OCI-M1 (cell line): ENCODE data around the gene SLC2A2.
A peak's percentile ranks its signal among the peaks of the same experiment; 100 is the strongest.

Experiments
- DNase-seq: peaks from one replicate; lab custom pipeline; 2025; lab: John Stamatoyannopoulos, UW

The SLC2A2 gene

DNA sequence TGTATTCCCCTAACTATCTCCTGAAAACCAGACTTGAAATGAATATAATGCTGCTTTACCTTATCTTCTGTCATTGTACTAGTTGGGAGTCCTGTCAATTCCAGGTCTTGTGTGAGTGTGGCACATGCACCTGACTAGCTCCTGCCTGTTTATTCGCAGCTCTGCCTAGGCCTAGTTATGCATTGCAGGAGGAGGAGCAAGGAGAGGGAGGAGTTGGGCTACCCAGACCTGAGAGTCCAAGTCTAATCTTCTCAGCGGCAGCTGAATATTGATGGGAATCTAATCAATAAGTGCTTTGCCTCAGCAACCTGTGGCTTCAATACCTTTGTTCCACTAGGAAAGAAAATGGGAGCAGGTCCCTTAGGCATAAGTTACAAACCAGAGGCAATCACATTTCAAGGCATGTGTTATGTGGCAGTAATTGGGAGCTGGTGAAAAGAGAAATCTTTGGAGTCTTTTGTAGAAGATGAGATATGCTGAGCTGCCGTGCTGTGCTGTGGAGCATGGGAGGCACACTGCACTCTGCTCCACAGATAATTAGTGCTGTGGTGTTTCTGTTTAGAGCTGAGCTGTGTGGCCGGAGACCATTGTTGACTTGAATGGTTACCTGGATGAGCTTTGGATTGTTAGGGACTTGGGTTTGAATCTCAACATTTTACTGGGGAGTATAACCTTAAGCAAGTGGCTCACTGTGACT lies at the start of gene SLC2A2:
Gene SLC2A2, minus strand, starts transcription at position 124 of the 697 bp plus-strand sequence. Its CDS starts 50 bp downstream, at position 74.
- no peak for DNase-seq

DNA sequence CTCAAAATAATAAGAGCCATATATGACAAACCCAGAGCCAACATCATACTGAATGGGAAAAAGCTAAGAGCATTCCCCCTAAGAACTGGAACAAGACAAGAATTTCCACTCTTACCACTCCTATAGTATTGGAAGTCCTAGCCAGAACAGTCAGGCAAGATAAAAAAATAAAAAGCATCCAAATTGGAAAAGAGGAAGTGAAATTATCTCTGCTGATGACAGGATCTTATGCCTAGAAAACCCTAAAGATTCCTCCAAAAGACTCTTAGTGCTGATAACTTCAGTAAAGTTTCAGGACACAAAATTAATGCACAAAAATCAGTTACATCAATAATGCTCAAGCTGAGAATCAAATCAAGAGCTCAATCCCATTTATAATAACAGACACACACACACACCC lies 45.9 kb upstream of the SLC2A2 start:
- peak; percentile 31 for DNase-seq

DNA sequence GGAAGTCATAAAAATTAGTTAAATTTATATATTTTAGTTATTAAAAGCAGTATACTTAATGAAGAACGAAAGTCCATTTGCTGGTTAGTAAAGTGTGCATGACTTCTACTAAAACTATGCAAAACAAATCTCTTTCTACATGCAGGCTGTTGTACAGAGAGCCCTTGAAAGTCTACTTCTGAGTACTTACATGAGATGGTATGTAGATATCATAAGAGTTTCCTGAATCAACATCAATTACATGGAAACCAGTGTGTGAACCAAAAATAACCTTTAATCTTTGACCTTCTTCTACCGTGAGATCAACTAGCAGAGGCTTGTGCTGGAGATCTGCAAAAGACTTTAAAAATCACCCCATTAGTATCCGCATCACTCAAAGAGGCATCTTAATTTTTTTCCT lies 42.1 kb upstream of the SLC2A2 start:
- no peak for DNase-seq

DNA sequence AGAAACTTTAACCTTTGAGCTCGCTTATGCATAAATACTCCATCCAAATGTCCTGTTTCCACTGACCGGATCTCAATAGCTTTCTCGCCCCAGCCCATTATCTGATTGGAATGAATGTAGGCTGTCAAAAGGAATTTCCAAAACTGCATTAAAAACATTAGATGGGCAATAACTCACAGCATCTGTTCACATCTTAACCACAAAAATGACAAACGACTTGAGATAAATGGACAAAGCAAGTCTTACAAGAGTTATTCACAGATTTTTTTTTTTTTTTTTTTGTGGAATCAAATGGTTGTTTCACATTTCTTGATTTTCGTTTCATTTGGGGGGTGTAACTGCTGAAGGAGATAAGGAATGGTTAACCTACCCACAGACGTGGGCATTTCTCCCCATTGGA lies 39.7 kb upstream of the SLC2A2 start:
- no peak for DNase-seq

DNA sequence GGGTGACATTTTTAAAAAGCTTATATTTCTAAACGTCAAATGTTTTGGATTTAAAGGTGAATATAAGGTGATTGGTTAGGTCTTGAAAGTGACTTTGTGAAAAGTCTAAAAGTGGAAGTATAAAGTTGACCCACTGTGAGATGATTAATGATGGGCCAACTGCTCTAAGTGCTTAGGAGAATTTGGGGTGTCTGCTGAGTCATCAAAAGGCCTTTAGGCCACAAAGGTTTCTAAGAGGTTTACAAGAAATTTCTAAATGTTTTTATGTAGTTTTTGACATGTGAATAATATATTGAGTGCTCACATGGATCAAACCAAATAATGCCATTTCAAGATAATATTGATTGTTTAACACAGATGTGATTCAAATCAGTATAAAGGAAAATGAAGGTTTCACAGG lies 39.2 kb upstream of the SLC2A2 start:
- no peak for DNase-seq

DNA sequence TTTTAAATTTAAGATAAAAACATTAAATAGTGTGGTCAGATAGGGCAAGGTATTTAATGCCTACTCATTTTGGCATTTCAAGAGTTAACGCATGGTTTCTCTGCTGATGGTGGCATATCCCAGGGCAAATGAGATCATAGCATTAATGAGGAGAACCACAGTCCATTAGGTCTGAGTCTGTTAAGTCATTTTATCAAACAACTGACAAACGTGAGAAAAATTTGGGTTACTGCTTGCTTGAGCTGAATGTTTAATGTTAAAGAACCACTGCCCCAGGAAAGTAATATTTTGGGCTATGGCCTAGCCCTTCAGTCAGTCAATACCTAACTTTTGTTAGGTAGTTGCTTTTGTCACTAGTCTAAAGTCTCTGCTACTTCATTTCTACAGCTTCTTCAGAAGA lies 37.9 kb upstream of the SLC2A2 start:
- DNase-seq: no peak

DNA sequence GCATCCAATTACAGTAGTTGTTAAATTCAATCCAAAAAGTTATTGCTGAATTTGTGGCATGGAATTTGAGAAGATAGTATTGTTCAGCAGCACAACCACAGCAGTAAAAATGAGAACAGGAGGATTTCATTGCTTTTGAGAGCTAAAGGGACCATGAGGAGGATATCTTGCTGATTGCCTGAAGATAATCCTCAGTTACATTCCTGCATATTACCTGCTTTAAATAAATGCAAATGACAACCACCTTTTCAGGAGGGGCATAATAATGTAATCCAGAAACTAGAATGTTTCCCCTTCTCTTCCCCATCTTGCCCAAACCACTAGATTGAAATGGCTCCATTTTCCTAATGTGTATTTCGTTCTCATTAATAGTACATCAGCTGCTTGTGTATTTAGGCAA lies 35.2 kb upstream of the SLC2A2 start:
- DNase-seq: no peak

DNA sequence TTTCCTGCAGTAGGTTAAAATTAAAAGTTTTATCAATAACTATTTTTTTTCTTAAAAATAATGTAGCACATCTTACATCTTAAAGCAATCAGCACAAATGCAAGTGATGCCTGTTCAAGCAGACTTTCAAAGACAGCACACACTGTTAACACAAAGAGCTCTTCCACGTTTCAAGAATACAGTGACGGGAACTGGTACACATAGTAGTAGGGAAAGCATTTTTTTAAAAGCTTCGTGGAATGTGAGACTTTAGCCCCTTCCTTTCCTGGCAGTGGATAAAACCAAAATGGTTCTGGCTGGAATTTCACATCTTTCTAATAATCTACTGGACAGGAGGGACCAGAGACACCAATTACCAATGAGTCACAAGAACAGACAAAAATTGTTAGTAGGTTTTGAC lies 33.5 kb upstream of the SLC2A2 start:
- DNase-seq: no peak

DNA sequence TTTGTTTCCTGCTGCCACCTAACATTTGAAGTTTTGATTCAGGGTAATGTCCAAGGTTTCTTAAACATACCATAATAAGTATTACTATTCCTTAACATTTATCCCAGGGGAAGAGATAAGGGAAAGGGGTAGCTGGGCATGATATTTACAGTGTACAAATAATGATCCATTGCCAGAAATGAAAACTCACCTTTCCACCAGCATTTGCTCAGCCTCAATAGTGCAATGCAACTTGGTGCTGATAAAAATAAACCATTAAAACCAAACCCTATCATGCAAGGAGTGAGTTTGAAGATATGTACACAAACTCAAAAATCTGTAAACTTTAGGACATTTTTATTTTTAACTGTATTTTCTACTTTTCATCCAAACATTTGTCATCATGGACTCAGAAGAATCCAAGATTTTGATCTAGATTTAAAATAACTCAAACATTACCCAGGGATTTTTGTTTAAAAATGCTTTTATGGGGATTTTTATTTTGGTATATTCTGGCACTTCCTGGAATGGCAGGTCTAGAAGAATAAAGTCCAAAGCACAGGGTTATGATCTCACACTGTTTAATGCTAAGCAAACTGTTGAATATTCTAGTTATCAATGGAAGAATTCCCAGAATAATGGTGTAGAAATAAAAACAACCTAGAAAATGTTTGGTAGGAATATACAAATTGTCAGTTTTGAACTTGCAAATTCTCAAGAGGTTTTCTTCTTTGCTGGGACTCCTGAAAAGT lies 32.5 kb upstream of the SLC2A2 start:
- no peak for DNase-seq

DNA sequence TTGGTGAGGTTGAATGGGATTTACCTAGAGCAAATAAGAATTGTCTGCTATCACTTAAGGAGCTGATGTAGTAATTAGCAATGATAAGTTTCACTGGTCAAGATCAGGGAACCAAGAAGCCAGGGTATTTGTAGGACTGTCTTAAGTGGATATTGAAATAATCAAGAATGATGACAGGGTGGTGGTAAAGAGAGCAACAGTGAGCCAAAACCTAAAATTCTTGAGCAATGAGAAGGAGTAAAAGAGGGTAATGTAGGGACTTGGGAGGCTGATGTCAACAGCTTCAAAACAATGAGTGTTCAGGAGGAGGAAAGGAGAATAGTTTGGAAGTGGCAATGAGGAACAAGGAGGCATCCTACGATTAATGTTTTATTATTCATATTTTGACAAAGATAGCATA lies 31.5 kb upstream of the SLC2A2 start:
- DNase-seq: no peak

DNA sequence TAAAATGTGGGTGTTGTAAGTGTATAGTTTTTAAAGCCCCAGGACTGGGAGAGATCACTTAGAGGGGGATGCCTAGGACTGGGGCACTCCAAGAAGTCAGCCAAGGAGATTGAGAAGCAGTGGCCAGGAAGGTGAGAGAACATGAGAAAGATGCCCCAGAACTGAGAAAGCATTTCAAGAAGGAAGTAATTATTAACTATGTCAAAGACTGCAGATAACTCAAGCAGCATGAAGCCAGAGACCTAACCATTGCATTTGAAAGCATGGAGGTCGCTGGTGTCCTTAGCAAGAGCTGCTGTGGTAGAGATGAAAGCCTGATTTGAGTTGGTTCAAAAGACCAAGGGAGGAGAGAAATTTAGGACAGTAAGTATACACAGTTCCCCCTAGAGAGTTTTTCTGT lies 30.6 kb upstream of the SLC2A2 start:
- DNase-seq: no peak

DNA sequence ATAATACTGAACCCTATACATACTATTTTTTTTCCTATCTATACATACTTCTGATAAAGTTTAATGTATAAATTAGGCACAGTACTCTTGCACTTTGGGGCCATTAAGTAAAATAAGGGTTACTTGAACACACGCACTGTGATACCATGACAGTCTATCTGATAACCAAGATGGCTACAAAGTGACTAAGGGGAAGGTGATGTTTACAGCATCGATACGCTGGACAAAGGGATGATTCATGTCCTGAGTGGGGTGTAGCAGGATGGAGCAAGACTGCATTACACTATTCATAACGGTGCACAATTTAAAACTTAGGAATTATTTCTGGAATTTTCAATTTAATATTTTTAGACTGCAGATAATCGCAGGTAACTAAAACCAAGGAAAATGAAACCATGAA lies 30.0 kb upstream of the SLC2A2 start:
- no peak for DNase-seq

DNA sequence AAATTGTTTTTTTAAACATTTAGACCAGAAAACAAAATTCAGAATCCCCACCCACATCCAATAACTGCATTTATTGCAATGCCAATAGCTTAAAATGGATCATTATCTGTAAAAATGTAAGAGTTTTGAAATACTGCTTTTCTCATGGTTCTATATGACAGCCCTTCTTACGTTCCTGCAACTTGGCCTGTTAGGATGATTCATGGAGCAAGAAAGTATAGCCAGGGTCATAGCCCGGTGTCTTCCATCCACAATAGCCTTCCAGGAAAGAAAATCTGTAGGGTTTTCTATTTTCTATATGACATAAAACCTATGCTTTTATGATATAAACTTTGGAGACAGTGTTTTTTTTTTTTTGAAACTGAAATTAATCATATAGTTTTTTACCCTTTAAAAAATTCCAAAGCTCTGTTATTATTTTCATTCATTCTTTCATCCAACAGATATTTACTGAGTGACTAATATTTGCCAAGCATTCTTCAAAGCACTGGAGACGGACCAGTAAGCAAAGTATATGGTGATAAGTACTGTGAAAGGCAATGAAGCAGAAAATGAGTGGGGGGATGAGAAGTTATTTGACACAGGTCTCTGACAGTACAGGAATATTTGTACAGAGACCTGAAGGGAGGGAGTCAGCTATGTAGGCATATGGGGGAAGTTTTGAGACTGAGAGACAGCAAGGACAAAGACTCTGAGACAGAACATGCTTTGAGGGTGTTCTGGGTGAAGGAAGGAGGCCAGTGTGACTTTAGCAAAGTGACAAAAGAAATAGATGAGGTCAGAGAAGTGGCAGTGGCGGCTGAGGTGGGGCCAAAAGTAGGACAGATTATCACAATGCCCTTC lies 29.0 kb upstream of the SLC2A2 start:
- DNase-seq: no peak

DNA sequence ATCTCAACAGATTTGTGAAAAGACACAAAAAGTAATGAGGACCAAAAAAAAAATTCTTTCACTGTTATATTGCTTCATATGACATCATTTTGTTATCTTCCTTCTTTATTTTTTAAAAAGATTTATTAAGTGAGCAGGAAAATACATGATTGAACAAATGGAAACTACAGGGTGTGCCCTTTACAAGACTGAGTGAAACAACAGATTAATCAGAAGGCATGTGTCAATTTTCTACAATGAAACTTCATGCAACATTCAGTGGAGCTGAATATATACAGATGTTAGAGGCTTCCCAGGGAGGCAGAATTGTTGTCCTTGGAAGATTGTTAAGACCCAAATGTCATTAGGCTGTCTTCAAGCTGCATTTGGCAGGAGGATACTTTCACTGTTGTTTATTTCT lies 28.4 kb upstream of the SLC2A2 start:
- no peak for DNase-seq

DNA sequence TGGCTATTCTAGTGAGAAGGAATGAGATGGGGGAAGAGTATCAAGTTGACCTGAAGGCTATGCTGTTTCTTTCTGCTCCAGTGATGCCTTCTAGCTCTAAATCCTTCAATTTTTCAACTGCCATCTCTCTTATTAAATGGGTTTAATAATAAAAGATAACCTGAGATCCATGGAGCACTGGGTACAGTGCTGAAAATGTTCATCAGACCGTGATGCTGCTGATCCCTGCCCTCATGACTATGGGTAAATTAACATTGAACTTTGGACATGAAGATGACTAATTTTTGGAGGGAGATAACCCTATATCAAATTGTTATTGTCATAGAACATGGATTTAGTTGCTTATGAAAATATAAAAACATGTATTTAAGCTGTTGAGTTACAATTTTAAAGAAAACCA lies 27.7 kb upstream of the SLC2A2 start:
- no peak for DNase-seq

DNA sequence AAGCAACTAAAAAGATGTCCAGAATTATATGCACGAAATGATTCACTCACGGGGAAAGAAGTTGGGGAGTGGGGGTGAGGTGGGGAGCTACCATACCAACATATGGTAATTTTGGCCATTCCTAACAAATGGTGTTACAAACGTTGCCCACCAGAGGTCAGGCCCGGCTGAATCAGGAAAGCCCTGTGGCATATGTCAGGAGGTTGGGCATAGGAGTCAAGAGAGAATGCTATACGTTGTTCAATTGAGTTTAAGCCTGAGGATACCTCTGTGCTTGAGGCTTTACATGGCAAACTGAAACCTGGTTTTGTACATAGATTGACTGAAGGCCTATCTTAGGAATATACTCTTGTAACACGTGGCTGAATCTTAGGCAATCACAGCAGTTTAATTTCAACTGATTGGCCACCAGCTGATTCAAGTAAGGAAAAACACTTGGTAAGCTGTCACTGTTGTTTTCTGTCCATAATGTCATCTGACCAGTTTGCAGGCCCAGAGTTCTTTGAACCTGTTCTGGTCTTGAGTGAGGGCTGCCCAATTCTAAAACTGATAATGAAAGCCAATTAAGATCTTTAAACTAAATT lies 23.4 kb upstream of the SLC2A2 start:
- DNase-seq: peak; percentile 60

DNA sequence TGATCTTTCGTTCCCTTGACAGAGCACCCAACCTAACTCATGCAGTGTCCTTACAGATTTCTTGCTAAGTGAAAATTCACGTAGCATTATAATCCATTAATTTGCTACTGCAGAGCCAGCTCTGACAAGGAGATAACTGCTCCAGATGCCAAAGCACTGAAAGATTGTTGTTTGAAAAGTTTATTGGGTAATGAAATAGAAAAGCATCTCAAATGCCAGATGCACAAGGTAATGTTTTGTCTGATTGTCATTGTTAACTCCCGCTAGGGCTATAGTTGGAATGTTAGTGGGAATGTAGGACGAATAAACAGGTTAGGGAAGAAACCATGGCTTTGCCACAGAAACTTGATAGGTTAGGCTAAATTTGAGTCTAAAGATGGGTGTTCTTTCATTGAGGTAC lies 20.2 kb upstream of the SLC2A2 start:
- no peak for DNase-seq

DNA sequence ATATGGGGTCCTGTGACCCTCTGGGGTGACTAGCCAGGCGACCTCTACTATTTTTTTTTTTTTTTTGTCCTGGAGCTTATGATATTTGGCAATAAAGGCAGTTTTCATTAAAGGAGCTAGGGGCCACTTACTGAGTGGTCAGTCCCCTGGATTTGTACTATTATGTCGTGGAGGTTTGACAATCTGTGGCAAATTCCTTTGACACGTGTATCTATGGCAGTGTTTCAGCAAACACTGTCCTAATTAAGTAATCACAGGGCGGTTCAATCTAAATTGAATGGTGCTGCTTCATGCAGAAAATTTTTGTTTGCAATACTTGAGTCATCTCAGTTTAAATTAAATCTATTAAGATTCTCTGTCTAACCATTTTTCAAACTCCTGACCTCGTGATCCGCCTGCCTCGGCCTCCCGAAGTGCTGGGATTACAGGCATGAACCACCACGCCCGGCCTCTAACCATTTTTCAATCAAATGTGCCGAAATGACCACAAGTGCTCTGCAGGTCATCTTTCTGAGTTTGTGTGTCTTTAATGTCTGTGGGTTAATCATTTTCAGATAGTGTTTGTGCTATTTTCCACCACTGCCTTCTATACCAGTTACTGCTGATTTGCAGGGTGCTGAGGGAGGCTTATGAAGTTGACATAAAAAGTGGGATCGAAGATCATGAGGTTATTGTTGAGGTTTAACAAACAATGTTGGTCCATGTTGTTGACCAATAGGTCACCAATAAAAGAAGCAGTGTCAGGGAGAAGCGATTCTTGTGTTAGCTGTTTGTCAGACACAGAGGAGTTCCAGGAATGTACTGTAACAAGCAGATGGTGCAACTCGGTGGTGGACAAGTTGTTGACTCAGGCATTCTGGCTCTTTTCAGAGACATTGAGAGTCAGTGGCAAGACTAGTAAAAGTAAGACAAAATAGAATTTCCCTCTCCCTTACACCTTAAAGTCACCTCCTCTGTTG lies 18.6 kb upstream of the SLC2A2 start:
- DNase-seq: no peak

DNA sequence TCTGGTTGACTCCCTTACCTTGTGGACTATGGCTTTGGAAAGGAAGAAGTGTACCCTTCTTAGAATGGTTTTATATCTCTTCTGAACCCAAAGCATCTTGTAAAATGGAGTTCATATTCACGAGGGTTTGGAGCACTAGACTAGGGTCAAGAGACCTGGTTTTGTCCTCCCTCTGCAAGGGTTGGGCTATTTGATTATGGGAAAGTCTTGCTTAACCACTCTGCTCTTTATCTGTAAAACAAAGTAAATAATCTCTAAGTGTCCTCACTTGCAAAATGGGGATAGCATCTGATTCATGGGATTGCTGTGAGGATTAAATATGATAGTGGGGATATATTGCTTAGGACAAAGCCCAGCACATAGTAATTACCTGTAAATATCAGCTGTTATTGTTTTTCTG lies 17.9 kb upstream of the SLC2A2 start:
- DNase-seq: no peak

DNA sequence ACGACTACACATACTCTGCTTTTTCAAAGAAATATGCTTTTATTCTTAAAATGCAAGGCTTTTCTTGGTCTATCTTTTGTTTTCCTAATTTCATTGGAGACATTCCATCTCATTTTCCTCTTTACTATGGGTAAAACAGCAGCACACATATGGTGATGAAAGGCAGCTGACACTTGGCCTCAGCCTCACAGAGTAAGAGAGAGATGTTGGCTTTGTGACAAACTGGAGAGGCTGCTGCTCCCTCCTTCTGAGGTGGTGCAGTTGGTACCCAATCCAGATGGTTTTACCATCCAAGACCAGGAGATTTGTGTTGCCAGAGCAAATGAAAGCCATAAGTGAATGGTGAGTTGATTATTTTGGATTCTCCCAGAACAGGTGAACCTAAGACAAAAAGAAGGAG lies 13.2 kb upstream of the SLC2A2 start:
- no peak for DNase-seq

DNA sequence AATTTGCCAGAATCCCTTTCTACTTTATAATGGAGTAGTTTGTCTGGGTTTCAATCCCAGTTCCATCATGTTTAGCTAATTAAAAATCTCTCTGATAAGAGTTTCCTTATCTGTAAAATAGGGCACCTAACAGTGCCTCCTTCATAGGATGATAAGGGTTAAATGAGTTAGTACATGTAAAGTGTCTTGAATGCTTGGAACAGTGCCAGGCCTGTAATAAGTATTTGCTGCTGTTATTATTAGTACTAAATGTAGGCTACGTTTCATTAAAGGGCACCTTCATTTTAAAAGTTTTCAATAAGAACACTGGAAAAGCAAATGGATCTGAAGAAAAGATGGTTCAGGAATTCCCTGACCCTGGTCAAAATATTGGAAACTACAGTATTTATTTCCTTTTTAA lies 11.8 kb upstream of the SLC2A2 start:
- no peak for DNase-seq
